ENCODE measurements around the gene ZNF28.
"Not testable (repeated sequence)": the region's sequence is repeated elsewhere in the genome, so short reads cannot be mapped to it uniquely, and the experiment has no call there.

The ZNF28 gene

DNA sequence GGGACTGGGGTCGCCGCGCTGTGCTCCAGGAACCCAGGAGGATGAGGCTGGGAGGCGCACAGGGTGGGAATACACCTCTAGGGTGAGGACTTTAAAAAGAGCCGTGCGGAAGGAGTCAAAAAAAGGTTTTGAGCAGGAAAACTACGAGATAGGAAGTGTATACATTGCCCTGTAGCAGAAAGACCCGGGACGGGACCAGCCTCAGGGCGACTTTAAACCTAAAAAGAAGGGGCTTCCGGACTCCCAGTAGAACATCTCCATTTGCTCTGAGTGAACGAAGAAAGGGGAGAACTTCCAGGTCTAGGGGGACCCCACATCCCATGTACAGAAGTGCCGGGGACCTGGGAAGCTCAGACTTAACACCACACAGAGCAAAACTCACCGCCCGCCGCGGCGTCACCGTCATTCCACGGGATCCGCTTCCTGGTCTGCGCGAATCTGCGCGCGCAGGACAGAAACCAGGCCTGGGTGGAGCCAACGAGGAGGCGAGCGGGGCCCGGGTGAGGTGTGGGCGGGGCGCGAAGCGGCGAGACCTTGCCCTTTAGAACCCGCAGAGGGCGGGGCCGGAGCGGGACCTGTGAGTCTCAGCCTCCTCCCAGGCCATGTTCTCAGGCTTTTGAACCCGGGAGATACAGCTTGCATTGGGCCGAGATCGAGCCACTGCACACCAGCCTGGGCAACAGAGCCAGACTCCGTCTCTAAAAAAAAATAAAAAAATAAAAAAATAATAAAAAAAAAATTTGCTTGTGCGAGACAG lies at the start of gene ZNF28:
Gene ZNF28, minus strand, starts transcription at position 430 of the 757 bp plus-strand sequence. CDS start 3,675 bp downstream, outside the sequence.
- DNase-seq, result peak; percentile 59

DNA sequence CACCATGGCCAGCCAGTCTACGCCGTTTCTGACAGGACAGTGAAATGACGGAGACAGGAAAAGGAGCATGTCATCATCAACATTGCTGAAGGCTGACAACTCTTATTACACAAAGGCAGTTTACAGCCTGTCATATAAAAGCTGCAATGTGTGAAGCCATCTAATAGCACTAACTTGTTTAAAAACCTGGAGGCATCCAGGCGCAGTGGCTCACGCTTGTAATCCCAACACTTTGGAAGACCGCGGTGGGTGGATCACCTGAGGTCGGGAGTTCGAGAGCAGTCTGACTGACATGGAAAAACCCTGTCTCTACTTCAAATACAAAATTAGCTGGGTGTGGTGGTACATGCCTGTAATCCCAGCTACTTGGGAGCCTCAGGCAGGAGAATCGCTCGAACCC lies 46.6 kb upstream of the ZNF28 start:
- DNase-seq, result not testable (repeated sequence)

DNA sequence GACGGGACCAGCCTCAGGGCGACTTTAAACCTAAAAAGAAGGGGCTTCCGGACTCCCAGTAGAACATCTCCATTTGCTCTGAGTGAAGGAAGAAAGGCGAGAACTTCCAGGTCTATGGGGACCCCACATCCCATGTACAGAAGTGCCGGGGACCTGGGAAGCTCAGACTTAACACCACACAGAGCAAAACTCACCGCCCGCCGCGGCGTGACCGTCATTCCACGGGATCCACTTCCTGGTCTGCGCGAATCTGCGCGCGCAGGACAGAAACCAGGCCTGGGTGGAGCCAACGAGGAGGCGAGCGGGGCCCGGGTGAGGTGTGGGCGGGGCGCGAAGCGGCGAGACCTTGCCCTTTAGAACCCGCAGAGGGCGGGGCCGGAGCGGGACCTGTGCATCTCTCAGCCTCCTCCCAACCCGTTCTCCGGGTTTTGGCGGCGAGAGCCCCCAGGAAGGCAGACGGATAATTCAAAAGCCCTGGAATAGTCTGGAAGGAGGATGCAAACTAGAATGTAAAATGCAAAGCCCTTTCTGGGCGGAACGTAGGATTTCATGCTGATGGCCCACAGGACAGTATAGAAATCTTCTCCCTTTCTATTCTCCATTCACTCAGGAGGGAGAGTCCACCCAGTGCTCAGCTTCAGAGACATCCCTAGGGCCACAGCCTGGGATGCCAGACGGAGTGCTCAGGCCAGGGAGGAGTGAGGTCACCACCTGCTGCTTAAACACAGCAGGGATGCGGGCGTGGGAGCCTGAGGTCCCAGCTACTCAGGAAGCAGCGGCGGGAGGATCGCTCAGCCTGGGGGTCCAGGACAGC lies 36.2 kb upstream of the ZNF28 start, which contains the start of gene ZNF468:
Gene ZNF468, minus strand, starts transcription at position 242 of the 814 bp plus-strand sequence. CDS start 3,347 bp downstream, outside the sequence.
- peak; percentile 66 for DNase-seq

DNA sequence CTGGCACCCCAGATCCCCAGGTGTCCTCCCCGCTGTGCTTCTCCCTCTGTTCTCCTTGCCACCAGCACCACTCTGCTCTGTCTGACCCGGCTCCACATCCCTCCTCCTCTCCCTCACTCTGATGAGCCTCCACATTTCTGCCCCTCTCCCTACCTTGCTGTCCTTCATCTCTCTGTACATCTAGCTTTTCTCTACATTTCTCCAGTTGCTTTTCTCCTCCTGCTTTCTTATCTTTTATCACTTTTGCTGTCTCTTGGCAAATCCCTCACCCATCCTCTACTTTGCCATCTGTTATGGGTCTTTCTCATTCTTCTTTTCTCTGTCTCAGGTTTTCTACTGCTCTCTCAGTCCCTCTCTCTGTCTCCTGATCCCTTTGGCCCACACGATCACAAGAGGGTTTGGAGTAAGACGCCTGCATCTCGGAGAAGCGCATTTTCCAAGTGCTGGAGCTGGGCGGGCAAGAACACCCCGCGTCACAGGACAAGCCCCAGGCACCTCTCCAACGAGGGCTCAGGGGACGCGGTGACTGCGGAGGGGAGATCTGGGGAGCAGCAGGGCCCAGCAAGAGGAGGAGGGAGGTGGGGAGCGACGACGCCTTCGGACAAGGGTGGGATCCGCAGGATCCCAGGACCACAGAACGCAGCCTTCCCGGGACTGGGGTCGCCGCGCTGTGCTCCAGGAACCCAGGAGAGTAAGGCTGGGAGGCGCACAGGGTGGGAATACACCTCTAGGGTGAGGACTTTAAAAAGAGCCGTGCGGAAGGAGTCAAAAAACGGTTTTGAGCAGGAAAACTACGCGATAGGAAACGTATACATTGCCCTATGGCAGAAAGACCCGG lies 35.3 kb upstream of the ZNF28 start:
- DNase-seq, result not testable (repeated sequence)

DNA sequence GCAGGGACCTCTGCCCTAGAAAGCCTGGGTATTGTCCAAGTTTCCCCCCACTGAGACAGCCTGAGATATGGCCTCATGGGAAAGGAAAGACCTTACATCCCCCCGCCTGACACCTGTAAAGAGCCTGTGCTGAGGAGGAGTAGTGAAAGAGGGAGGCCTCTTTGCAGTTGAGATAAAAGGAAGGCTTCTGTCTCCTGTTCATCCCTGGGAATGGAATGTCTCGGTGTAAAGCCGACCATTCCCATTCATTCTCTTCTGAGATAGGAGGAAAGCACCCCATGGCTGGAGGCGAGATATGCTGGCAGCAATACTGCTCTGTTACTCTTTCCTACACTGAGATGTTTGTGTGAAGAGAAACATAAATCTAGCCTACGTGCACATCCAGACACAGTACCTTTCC lies 25.9 kb upstream of the ZNF28 start:
- DNase-seq, result not testable (repeated sequence)

DNA sequence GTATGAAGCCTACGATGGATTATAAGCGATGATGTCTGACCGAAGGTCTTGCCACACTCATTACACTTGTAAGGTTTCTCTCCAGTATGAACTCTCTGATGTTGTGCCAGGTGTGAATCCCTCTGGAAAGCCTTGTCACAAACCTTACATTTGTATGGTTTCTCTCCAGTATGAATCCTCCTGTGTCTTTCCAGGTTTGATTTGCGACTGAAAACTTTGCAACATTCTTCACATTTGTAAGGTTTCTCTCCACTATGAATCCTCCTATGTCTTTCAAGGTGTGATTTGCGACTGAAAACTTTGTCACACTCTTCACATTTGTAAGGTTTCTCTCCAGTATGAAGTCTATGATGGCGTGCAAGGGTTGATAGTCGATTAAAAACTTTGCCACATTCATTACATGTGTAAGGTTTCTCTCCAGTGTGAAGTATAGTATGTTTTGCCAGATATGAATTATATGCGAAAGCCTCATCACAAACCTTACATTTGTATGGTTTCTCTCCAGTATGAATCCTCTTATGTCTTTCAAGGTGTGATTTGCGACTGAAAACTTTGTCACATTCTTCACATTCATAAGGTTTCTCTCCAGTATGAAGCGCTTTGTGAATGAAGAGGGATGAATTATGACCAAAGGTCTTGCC lies 19.5 kb upstream of the ZNF28 start:
- DNase-seq, result not testable (repeated sequence)

DNA sequence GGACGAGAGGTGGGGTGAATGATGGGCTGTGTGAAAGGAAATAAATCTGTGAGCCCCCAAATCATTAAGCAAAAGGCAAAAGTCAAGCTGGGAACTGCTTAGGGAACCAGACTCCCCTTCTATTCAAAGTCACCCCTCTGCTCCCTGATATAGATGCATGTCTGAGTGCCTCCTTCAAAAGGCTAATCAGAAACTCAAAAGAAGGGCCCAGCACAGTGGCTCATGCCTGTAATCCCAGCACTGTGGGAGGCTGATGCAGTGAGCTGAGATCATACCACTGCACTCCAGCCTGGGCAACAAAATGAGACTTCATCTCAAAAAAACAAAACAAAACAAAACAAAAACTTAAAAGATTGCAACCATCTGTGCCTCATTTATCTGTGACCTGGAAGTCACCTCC lies 12.9 kb upstream of the ZNF28 start:
- not testable (repeated sequence) for DNase-seq

DNA sequence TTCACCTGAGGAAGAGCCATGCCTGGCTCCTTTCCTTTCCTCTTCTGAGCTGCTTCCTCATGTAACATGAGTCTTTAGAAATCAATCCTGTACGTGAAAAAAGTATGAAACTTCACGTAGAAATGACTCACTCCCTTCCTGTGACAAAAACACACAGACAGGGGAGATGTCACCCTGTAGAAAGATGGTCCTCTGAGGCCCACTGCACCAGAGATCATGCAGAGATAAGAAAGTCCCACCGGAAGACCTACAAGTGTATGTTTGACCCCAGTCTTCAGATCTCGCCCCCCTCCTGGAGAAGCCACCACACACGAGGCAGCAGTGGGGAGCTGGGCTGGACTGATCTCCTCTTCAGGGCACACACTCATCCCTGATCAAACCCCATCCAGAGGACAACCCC lies 12.1 kb upstream of the ZNF28 start:
- DNase-seq, result not testable (repeated sequence)

DNA sequence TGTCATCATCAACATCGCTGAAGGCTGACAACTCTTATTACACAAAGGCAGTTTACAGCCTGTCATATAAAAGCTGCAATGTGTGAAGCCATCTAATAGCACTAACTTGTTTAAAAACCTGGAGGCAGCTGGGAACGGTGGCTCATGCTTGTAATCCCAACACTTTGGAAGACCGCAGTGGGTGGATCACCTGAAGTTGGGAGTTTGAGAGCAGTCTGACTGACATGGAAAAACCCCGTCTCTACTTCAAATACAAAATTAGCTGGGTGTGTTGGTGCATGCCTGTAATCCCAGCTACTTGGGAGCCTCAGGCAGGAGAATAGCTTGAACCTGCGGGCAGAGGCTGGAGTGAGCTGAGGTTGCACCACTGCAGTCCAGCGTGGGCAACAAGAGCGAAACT lies 8.4 kb upstream of the ZNF28 start:
- DNase-seq, result not testable (repeated sequence)

DNA sequence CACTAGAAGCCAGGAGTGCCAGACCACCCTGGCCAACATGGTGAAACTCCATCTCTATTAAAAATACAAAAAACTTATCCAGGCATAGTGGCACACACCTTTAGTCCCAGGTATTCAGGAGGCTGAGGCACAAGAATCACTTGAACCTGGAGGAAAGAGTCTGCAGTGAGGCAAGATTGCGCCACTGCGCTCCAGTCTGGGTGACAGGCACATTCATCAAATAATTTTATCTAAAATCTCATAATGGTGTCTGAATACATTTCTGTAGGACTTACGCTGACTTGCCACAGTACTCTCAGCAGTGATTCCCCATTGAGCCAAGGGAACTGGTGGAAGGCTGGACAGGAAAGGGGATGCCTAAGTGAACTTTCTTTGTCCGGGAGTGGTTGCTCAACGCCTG lies 4.3 kb upstream of the ZNF28 start:
- no peak for DNase-seq

DNA sequence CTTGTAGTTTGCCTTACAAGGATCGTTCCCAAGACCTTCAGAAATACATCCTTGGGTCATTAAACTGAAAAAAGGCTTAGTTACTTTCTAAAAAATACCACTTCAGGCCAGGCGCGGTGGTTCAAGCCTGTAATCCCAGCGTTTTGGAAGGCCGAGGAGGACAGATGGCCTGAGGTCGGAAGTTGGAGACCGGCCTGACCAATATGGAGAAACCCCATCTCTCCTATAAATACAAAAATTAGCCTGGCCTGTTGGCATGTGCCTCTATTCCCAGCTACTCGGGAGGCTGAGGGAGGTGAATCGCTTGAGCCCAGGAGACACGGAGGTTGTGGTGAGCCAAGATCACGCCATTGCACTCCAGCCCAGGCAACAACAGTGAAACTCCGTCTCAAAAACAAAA lies 2.2 kb upstream of the ZNF28 start:
- no peak for DNase-seq

DNA sequence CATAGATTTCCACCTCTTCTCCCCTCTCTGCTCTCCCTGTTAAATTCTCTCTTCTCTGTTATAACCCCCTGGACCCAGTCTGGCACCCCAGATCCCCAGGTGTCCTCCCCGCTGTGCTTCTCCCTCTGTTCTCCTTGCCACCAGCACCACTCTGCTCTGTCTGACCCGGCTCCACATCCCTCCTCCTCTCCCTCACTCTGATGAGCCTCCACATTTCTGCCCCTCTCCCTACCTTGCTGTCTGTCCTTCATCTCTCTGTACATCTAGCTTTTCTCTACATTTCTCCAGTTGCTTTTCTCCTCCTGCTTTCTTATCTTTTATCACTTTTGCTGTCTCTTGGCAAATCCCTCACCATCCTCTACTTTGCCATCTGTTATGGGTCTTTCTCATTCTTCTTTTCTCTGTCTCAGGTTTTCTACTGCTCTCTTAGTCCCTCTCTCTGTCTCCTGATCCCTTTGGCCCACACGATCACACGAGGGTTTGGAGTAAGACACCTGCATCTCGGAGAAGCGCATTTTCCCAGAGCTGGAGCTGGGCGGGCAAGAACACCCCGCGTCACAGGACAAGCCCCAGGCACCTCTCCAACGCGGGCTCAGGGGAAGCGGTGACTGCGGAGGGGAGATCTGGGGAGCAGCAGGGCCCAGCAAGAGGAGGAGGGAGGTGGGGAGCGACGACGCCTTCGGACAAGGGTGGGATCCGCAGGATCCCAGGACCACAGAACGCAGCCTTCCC lies 795 bp downstream of the ZNF28 start:
- peak; percentile 24 for DNase-seq

DNA sequence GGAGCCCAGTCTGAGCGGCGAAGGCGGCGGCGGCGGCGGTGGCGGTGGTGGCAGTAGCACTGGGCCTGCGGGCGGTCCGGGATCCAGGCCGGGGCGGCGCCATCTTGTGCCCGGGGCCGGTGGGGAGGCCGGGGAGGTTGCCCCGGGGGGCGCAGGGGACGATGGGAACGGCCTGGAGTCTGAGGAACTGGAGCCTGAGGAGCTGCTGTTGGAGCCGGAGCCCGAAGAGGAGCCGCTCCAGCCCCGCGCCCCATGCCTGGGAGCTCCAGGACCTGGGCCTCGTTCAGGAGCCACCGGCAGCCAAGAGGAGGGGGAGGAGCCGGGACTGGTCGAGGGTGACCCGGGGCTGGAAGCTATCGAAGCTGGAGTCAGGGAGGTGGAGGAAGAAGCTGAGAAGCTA lies 11.6 kb downstream of the ZNF28 start:
- no peak for DNase-seq

DNA sequence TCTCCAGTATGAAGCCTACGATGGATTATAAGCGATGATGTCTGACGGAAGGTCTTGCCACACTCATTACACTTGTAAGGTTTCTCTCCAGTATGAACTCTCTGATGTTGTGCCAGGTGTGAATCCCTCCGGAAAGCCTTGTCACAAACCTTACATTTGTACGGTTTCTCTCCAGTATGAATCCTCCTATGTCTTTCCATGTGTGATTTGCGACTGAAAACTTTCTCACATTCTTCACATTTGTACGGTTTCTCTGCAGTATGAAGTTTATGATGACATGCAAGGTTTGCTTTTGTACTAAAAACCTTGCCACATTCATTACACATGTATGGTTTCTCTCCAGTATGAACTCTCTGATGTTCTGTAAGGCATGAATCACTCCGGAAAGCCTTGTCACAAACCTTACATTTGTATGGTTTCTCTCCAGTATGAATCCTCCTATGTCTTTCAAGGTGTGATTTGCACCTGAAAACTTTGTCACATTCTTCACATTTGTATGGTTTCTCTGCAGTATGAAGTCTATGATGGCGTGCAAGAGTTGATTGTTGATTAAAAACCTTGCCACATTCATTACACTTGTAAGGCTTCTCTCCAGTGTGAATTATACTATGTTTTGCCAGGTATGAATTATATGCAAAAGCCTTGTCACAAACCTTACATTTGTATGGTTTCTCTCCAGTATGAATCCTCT lies 21.3 kb downstream of the ZNF28 start:
- not testable (repeated sequence) for DNase-seq

DNA sequence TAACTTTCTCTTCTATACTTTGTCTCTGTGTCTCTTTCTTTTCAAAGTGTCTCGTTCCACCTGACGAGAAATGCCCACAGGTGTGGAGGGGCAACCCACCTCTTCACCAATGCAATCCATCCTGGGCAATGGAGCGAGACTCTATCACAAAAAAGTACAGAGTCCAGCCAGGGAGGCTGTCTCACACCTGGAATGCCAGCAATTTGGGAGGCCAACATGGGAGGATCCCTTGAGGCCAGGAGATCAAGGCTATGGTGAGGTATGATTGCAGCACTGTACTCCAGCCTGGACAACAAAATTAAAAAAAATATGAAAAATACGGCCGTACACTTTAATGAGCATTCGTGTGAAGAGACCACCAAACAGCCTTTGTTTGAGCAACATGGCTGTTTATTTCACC lies 32.0 kb downstream of the ZNF28 start:
- DNase-seq, result no peak

DNA sequence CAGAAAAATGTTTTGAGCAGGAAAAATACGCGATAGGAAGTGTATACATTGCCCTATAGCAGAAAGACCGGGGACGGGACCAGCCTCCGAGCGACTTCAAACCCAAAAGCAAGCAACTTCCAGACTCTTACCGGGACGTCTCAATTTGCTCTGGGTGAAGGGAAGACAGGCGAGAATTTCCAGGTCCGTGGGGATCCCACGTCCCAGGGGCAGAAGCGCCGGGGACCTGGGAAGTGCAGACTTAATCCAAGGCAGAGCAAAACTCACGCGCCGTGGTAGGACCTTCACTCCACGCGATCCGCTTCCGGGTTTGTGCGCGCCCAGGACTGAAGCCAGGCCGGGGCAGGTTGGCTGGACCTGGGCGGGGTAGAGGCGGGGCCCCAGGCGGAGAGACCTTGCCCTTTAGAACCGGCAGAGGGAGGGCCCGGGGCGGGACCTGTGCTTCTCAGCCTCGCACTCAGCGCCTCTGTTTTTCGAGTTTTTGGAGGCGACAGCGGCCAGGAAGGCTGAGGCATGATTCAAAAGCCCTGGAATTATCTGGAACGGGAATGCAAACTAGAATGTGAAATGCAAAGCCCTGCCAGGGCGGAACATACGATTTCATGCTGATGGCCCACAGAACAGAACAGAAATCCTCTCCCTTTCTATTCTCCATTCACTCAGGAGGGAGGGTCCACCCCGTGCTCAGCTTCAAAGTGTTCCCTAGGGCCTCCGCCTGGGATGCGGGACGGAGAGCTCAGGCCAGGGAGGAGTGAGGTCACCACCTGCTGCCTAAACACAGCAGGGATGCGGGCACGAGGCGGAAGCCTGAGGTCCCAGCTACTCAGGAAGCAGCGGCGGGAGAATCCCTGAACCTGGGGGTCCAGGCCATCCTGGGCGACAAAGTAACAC lies 34.7 kb downstream of the ZNF28 start, which contains the start of gene ZNF600:
Gene ZNF600, minus strand, starts transcription at position 328 of the 891 bp plus-strand sequence. CDS start 7,903 bp downstream, outside the sequence.
- DNase-seq, result peak; percentile 75

DNA sequence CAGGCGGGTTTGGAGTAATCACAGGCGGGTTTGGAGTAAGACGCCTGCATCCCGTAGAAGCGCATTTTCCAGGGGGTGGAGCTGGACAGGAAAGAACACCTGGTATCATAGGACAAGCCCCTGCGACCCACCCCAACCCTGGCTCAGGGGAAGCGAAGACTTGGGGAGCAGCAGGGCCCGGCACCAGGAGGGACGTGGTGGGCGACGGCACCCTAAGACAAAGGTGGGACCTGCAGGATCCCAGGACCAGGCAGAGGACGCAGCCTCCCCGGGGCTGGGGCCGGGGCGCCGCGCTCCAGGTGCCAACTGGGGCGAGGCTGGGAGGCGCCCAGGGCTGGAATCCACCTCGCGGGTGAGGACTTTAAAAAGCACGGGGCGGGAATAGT lies 35.4 kb downstream of the ZNF28 start:
- DNase-seq, result no peak

DNA sequence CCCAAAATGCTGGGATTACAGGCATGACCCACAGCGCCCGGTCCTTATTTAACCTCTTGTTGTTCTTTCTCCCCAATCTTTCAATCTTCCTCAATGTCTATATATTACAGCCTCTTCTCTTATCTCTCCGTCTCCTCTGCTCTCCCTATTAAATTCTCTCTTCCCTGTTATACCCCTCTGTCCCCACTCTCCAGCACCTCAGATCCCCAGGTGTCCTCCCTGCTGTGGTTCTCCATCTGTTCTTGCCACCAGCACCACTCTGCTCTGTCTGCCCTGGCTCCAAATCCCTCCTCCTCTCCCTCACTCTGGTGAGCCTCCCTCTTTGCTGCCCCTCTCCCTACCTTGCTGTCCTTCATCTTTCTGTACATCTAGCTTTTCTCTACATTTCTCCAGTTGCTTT lies 35.9 kb downstream of the ZNF28 start:
- no peak for DNase-seq

DNA sequence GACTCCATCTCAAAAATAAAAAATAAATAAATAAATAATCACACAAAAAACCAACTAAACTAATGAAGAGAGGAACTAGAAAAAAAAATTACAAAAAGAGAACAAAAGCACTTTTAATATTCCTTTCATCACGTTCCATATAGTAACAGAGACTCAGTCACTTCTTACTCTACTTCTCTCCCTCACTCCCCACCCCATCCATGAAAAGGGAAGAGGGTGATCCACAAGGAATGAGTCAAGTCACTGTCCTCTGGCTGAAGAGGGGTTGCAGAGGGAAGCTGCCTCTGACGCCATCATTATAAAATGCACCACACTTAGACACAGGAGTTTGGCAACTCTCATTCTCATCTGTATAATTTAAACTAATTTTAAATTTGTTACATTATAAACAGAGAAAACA lies 38.6 kb downstream of the ZNF28 start:
- not testable (repeated sequence) for DNase-seq

DNA sequence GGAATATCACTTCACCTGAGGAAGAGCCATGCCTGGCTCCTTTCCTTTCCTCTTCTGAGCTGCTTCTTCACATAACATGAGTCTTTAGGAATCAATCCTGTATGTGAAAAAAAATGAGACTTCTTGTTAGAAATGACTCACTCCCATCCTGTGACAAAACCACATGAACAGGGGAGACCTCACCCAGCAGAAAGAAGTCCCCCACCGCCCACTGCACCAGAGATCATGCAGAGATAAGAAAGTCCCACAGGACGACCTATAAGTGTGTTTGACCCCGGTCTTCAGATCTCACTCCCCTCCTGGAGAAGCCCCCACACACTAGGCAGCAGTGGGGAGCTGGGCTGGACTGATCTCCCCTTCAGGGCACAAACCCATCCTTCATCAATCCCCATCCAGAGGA lies 42.6 kb downstream of the ZNF28 start:
- peak; percentile 19 for DNase-seq

Data from stimulated activated CD4-positive, alpha-beta T cell treated with anti-CD3 and anti-CD28 coated beads, Interleukin-4, amount 100 ng/mL, for 1 hour (primary cell).